Choroid plexus epithelial cell (primary cell): ENCODE results near the gene AOPEP.

Source experiments
- DNase-seq: peaks from one replicate; pipeline ENCODE4 v3.0.0-alpha.2; 2010; ENCODE audit warnings: low read depth
- H3K4me3 ChIP-seq: 2 replicates; pipeline ENCODE4 v1.5.1; 2011; ENCODE audit warnings: low read depth, mild to moderate bottlenecking, control low read depth, low read length, moderate library complexity
- CTCF ChIP-seq: conservative IDR thresholded peaks from 2 replicates; pipeline ENCODE4 v1.5.1; 2011; ENCODE audit warnings: low read depth, mild to moderate bottlenecking, control low read depth, inconsistent platforms, low read length, moderate library complexity

The AOPEP gene

GRCh38 chr9:94726495-94727191, at the start of gene AOPEP:
AOPEP (plus strand) TSS chr9:94726699; CDS start chr9:94759784, 33,085 bp downstream.
- H3K4me3 ChIP-seq: peak within 1 kb of the TSS; percentile 99
- DNase-seq: peak; percentile 95
- TF ChIP-seq CTCF: no peak

GRCh38 chr9:94677929-94678328, 48.6 kb upstream of the AOPEP start:
- DNase-seq: no peak
- H3K4me3 ChIP-seq: no peak overlapping the region
- no peak for TF ChIP-seq CTCF

GRCh38 chr9:94679587-94679986, 46.9 kb upstream of the AOPEP start:
- TF ChIP-seq CTCF: no peak
- DNase-seq: no peak
- no peak overlapping the region for H3K4me3 ChIP-seq

GRCh38 chr9:94680020-94680419, 46.5 kb upstream of the AOPEP start:
- no peak overlapping the region for H3K4me3 ChIP-seq
- TF ChIP-seq CTCF: no peak
- DNase-seq: no peak

GRCh38 chr9:94680621-94681020, 45.9 kb upstream of the AOPEP start:
- DNase-seq: no peak
- no peak overlapping the region for H3K4me3 ChIP-seq
- no peak for TF ChIP-seq CTCF

- H3K4me3 ChIP-seq: no peak overlapping the region
- peak; percentile 89 for DNase-seq
- peak; percentile 87 for TF ChIP-seq CTCF
Observed at GRCh38 chr9:94681508-94681907, 45.0 kb upstream of the AOPEP start.

- TF ChIP-seq CTCF: no peak
- no peak overlapping the region for H3K4me3 ChIP-seq
- DNase-seq: no peak
Observed at GRCh38 chr9:94685359-94685758, 41.1 kb upstream of the AOPEP start.
